Activated gamma-delta T cell (primary cell): ENCODE results near the gene HEG1.
"Not testable (repeated sequence)": the region's sequence is repeated elsewhere in the genome, so short reads cannot be mapped to it uniquely, and the experiment has no call there.

Experiments
- DNase-seq: peaks from one replicate; lab custom pipeline; 2025; lab: John Stamatoyannopoulos, UW

The HEG1 gene

GRCh38 chr3:124984754-124985153 is 71.0 kb downstream of the HEG1 start:
- DNase-seq: no peak

GRCh38 chr3:124982855-124983254 is 72.9 kb downstream of the HEG1 start:
- no peak for DNase-seq

GRCh38 chr3:124981472-124981871 is 74.3 kb downstream of the HEG1 start:
- no peak for DNase-seq

GRCh38 chr3:124978627-124979026 is 77.2 kb downstream of the HEG1 start:
- DNase-seq: no peak

- DNase-seq: no peak
Observed at GRCh38 chr3:124976383-124976782, 79.4 kb downstream of the HEG1 start.

GRCh38 chr3:124974691-124975090 is 81.1 kb downstream of the HEG1 start:
- DNase-seq: no peak

- DNase-seq: no peak
Observed at GRCh38 chr3:124973290-124973689, 82.5 kb downstream of the HEG1 start.

- DNase-seq: no peak
Observed at GRCh38 chr3:124972457-124972856, 83.3 kb downstream of the HEG1 start.

- no peak for DNase-seq
Observed at GRCh38 chr3:124969963-124970722, 85.7 kb downstream of the HEG1 start.

GRCh38 chr3:124969190-124969589 is 86.6 kb downstream of the HEG1 start:
- DNase-seq: no peak

GRCh38 chr3:124967964-124968363 is 87.8 kb downstream of the HEG1 start:
- no peak for DNase-seq

GRCh38 chr3:124966521-124967445 is 89.0 kb downstream of the HEG1 start:
- DNase-seq: no peak

- DNase-seq: no peak
Observed at GRCh38 chr3:124965413-124965812, 90.4 kb downstream of the HEG1 start.

- DNase-seq: no peak
Observed at GRCh38 chr3:124964387-124964786, 91.4 kb downstream of the HEG1 start.

- no peak for DNase-seq
Observed at GRCh38 chr3:124963755-124964154, 92.0 kb downstream of the HEG1 start.

GRCh38 chr3:124962403-124962940 is 93.3 kb downstream of the HEG1 start:
- no peak for DNase-seq

GRCh38 chr3:124960698-124961097 is 95.1 kb downstream of the HEG1 start:
- no peak for DNase-seq

GRCh38 chr3:124960105-124960504 is 95.7 kb downstream of the HEG1 start:
- DNase-seq: no peak

- DNase-seq: not testable (repeated sequence)
Observed at GRCh38 chr3:124957951-124958350, 97.8 kb downstream of the HEG1 start.

GRCh38 chr3:124952282-124952855 is 103.4 kb downstream of the HEG1 start:
- DNase-seq: no peak

GRCh38 chr3:124951511-124952281 is 104.1 kb downstream of the HEG1 start:
- DNase-seq: no peak

GRCh38 chr3:124950026-124950425 is 105.8 kb downstream of the HEG1 start:
- DNase-seq: no peak
